Psoas muscle (tissue), 8 donors: ENCODE measurements around the gene ACOXL. TPM values are rescaled to one million over a fixed set of nuclear protein-coding genes. Genes with fewer than 3 reads are reported as not detected.
"Not testable (repeated sequence)": the region's sequence is repeated elsewhere in the genome, so short reads cannot be mapped to it uniquely, and the experiment has no call there.

Source experiments
- ATAC-seq, 4 donors: fragments of 200-7000 bp; cut with Tn5 transposase; one replicate each; pipeline ENCODE4 v1.9.1; 2020; ENCODE audit warnings: moderate library complexity in 3 of 4, mild to moderate bottlenecking in 2 of 4
- DNase-seq, 2 donors: peaks; one replicate each; pipeline ENCODE4 v3.0.0-alpha.2; 2020
- H3K27ac ChIP-seq: fragments of 200-600 bp; one replicate; pipeline ENCODE4 v1.8.0; 2022
- H3K27me3 ChIP-seq, 3 donors: fragments of 200-600 bp in 1 of 3; one replicate each; pipeline versions ENCODE4 v1.6.1 to v1.8.0; 2013 to 2022; ENCODE audit warnings: low read length in 2 of 3, mild to moderate bottlenecking in 2 of 3, moderate library complexity in 1 of 3; ENCODE audit not compliant: insufficient read depth in 3 of 3
- H3K36me3 ChIP-seq, 2 donors: fragments of 200-600 bp in 1 of 2; one replicate each; pipeline versions ENCODE4 v1.6.1 to v1.8.0; 2013 to 2022; ENCODE audit warnings: low read depth in 1 of 2, mild to moderate bottlenecking in 1 of 2, moderate library complexity in 1 of 2; ENCODE audit not compliant: insufficient read depth in 1 of 2
- H3K4me1 ChIP-seq: fragments of 200-600 bp; one replicate; pipeline ENCODE4 v1.8.0; 2022
- H3K4me3 ChIP-seq: fragments of 200-600 bp; one replicate; pipeline ENCODE4 v1.8.0; 2022; ENCODE audit warnings: mild to moderate bottlenecking
- H3K9me3 ChIP-seq: fragments of 200-600 bp; one replicate; pipeline ENCODE4 v1.8.0; 2022
- whole genome bisulfite sequencing, 3 donors: extraction: QIAGEN DNeasy Blood & Tissue Kit; methylation state at CpG; one replicate each; pipeline versions ENCODE4 v1.1.6 to v1.1.7; 2013; 5-methylcytosine and 5-hydroxymethylcytosine counted together
- intact Hi-C, 2 donors: fragments of 100-400 bp; cut with DNase I; formaldehyde crosslinking; loops; one replicate each; pipeline versions ENCODE4 v1.11.0 to v1.14.2; 2022
- polyA plus RNA-seq, 3 donors: library from polyadenylated mRNA; stranded (reverse); fragments of 200-250 nt; gene quantifications; one replicate each; pipeline ENCODE4 v1.2.3, GENCODE V29; 2013
- total RNA-seq, 4 donors: library from RNA; stranded (reverse); fragmentation: NEBNext Ultra II Directional in 2 of 4; extraction: Animal tissue kit (Norgen Biotek cat#: 25700) in 2 of 4; gene quantifications; one replicate each; pipeline versions ENCODE4 v1.2.1 to v1.2.4, GENCODE V29; 2021 to 2023
- TF ChIP-seq, protein P1 (sequence below): fragments of 200-600 bp; IDR thresholded peaks from one replicate; pipeline ENCODE4 v1.8.0; 2022; ENCODE audit warnings: antibody characterized with exemption
- donor health status: healthy with polysubstance abuse.
- donor health status: DM: no; HTN: no; CAD: no; lungs with moderate emphysema.
- donor health status: Bipolar disorder and iron deficiency.
- donor health status: healthy.
- donor health status: DM: yes; HTN: yes; CAD: no.
- donor health status: DM: no; HTN: no; CAD: no.
- donor health status: DM: no; HTN: no; CAD: no.
- donor health status: DM: yes; HTN: yes; CAD: no.

ACOXL gene
- total and polyA plus RNA-seq, 7 donors: 0.01 TPM; not detected in 6

GRCh38 chr2:111042261-111042660 is 309.9 kb downstream of the ACOXL start:
- Histone ChIP-seq H3K9me3 (no peaks in the 10 kb centered on the region), H3K36me3 (no peaks in the 10 kb centered on the region), H3K27me3 (no peaks in the 10 kb centered on the region), H3K4me1 (no peaks in the 10 kb centered on the region), H3K4me3 (no peak overlapping the region), H3K27ac (no peak overlapping the region)
- 90 to 92% (median 91%) methylated on average over 6 of the region's 6 CpGs for WGBS, 3 donors
- no peak for DNase-seq
- ATAC-seq: no peak
- TF ChIP-seq, protein P1, sequence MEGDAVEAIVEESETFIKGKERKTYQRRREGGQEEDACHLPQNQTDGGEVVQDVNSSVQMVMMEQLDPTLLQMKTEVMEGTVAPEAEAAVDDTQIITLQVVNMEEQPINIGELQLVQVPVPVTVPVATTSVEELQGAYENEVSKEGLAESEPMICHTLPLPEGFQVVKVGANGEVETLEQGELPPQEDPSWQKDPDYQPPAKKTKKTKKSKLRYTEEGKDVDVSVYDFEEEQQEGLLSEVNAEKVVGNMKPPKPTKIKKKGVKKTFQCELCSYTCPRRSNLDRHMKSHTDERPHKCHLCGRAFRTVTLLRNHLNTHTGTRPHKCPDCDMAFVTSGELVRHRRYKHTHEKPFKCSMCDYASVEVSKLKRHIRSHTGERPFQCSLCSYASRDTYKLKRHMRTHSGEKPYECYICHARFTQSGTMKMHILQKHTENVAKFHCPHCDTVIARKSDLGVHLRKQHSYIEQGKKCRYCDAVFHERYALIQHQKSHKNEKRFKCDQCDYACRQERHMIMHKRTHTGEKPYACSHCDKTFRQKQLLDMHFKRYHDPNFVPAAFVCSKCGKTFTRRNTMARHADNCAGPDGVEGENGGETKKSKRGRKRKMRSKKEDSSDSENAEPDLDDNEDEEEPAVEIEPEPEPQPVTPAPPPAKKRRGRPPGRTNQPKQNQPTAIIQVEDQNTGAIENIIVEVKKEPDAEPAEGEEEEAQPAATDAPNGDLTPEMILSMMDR: no peak
- intact Hi-C loops: no loop called here

- H3K27me3 ChIP-seq: no peaks in the 10 kb centered on the region
- H3K9me3 ChIP-seq: no peaks in the 10 kb centered on the region
- ATAC-seq (no peak), DNase-seq (no peak)
- TF ChIP-seq, protein P1: no peak
- no peak overlapping the region for H3K27ac ChIP-seq
- intact Hi-C loops: no loop called here
- no peak overlapping the region for H3K4me3 ChIP-seq
- H3K4me1 ChIP-seq: no peaks in the 10 kb centered on the region
- 72 to 82% (median 78%) methylated on average over 20 of the region's 20 CpGs for WGBS, 3 donors
- H3K36me3 ChIP-seq: no peaks in the 10 kb centered on the region
Observed at GRCh38 chr2:111042772-111043771, 310.7 kb downstream of the ACOXL start.

DNA sequence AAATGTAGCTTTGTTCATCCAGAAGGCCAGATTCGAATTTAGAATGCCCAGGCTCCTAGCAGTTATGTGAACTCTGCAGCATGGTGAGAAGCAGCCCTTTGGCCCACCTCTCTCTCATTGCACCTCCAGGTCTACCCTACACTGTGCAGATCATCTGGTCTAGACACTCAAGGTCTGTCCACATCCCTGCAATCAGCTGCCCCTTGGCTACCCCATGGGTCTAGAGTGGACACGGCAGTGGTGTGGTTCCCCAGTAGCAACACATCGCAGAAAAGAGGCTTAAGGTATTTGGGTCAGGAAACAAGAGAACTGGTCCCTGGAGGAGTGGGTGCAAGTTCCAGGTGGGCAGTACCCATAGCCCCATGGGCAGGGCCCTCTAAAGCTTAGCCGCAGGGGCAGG is 311.7 kb downstream of the ACOXL start:
- WGBS, 3 donors: 69 to 79% (median 79%) methylated on average over 4 of the region's 4 CpGs
- Histone ChIP-seq H3K4me1 (no peaks in the 10 kb centered on the region), H3K9me3 (no peaks in the 10 kb centered on the region), H3K27ac (no peak overlapping the region), H3K4me3 (no peak overlapping the region), H3K36me3 (no peaks in the 10 kb centered on the region), H3K27me3 (no peaks in the 10 kb centered on the region)
- intact Hi-C loops: no loop called here
- DNase-seq (no peak), ATAC-seq (no peak)
- TF ChIP-seq, protein P1: no peak

- H3K36me3 ChIP-seq, H3K9me3 ChIP-seq, H3K4me3 ChIP-seq, H3K4me1 ChIP-seq, intact Hi-C loops, H3K27me3 ChIP-seq, DNase-seq, H3K27ac ChIP-seq, ATAC-seq: not testable (repeated sequence)
- 93 to 94% (median 94%) methylated on average over 6 of the region's 6 CpGs for WGBS, 3 donors
Observed at GRCh38 chr2:111045236-111045635, 312.9 kb downstream of the ACOXL start.

GRCh38 chr2:111045771-111046444 is 313.5 kb downstream of the ACOXL start:
- no peak for ATAC-seq
- Histone ChIP-seq H3K36me3 (no peaks in the 10 kb centered on the region), H3K27ac (no peak overlapping the region), H3K27me3 (no peaks in the 10 kb centered on the region), H3K4me1 (no peaks in the 10 kb centered on the region), H3K4me3 (no peak overlapping the region), H3K9me3 (no peaks in the 10 kb centered on the region)
- intact Hi-C loops: no loop called here
- WGBS, 3 donors: 84 to 89% (median 85%) methylated on average over 9 of the region's 9 CpGs
- TF ChIP-seq, protein P1: no peak
- DNase-seq: no peak
